Hematopoietic multipotent progenitor cell treated with erythropoietin and hydrocortisone succinate and interleukin-3 and kit ligand, for 4 days (in vitro differentiated cells): Measurements from ENCODE around the gene PCF11.
"Not testable (repeated sequence)": the region's sequence is repeated elsewhere in the genome, so short reads cannot be mapped to it uniquely, and the experiment has no call there.

Experiments used
- DNase-seq: peaks from one replicate; pipeline ENCODE4 v3.0.0-alpha.2; 2015

Gene PCF11

DNA sequence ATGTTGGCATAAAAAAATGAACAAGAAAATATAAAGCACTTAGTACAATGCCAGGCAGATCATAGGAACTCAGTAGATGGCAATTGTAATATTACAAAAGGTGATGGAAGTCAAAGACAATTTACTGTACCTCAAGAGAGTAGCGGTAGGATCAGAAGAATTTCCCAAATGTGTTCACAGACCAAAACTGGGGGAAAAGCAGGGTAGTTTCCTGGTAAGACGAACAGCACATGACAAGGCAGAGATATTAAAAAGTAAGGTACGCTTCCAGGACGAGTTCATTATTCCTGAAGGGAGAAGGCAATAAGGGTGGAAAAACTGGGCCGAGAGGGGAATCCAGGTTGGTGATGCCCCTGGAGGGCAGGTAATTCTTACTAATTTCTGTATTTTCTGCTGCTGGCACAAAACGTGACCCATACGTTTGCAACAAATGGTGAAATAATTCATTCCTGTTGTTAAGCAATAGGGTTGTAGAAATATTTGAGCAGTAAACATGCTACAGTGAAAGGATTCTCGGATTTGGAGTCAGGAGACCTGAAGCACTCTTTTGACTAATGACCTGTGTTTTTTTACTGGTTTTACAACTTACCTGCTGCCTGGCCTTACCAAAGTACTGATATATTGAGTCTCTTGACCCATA, 35.8 kb downstream of the PCF11 start:
- DNase-seq = no peak

DNA sequence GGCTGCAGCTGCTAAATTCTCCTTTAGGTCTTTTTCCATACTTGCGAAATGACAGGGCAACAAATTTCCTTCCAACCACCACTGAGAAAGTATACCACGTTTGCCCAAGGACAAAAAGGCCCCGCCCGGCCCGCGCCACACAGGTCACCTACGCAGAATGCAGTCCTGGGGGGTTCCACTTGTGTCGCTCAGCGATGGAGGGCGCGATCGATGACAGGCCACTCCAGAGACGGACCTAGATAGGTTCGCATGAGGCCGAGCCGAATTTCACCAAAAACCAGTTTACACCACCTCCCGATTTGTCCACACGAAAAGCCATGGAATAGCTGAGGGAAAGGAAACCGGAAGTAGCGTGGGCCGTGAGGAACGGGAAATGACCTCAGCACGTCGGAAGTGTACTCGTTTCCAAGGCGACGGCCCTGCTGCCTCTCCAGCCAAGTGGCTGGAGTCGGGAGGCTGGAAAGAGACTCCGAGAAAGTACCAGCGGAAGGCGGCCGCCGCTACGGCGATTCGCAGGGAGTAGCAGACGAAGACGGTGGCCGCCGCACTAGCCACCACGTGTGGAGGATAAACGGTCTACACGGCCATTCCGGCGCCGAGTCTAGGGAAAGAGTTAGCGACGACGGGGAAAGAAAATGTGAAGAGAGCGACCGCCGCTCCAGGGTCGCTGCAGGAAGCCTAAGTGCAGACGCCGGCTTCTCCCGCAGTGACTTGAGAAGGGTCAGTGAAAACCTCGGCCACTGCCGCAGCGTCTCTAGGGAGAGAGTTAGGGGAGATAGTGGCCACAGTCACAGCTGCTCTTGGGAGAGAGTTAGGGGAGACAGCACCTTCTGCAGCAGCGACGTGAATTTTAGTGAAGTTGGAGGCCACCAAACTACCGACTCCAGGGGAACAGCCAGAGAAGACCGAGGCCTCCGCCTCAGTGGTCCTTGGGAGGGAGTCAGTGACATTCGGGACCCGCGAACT, 36.7 kb downstream of the PCF11 start, which contains the start of gene ANKRD42:
ANKRD42 (plus strand) TSS at position 398 of the 966 bp plus-strand sequence. CDS start 959 bp downstream, outside the sequence.
- peak; percentile 97 for DNase-seq

DNA sequence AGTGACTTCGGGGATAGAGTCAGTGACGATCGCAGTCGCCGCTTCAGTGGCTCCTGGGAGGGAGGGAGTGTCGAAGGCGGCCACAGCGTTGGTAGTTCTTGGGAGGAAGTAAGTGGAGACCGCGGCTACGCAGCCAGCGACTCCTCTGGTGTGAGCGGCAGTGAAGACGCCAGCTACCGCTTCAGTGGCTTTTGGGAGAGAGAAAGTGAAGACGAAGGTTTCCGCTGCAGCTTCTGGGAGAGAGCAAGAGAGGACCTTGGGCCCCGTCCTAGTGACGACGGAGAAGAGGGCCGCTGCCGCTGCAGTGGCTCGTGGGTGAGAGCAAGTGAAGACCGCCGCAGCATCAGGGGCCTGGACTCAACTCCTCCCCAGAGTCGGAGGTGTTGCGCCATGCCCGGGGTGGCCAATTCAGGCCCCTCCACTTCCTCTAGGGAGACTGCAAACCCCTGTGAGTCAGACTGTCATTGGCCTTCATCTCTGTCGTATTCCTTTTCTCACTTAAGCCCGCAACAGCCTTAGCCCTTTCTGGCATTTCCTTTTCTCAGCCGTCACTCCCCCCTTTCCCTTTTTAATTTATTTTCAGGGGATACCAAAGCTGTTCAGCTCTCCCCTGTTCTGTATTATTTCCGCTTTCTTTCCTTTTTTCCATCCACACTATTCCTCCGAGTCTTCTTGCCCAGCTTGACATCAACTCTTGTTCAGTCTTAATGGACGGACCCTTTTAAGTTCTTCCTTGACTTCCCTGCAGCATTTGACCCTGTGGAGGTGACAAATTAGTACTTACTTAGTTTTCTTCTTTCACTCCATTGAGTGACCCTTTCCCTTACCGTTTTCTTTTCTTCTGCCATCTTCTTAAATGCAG, 37.6 kb downstream of the PCF11 start:
- DNase-seq = peak; percentile 84

DNA sequence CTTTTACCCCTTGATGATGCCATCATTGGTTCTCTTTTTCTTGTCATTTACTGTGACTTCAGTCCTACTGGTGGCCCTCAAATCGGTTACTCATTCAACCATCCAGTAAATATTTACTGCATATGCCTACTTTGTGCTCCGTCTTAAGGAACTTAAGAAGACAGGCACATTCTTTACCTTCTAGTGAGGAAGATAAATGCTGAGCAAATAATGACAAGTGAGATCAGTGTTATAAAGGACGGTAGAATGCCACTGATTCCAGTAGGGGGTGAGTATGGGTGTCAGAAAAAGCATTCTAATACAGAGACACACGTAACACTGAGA, 38.2 kb downstream of the PCF11 start:
- DNase-seq = peak; percentile 43

DNA sequence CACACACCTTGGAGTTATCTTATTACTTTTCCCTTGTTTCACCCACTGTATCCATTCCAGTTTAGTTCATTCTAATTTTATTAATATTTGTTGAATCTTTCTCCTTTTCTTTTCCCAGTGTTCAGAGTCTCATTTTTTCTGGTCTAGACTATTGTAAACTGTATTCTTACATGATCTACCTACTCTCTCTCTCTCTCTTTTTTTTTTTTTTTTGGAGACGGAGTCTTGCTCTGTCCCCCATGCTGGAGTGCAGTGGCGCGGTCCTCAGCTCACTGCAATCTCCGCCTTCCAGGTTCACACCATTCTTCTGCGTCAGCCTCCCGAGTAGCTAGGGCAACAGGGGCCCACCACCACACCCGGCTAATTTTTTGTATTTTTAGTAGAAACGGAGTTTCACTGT, 38.7 kb downstream of the PCF11 start:
- no peak for DNase-seq

DNA sequence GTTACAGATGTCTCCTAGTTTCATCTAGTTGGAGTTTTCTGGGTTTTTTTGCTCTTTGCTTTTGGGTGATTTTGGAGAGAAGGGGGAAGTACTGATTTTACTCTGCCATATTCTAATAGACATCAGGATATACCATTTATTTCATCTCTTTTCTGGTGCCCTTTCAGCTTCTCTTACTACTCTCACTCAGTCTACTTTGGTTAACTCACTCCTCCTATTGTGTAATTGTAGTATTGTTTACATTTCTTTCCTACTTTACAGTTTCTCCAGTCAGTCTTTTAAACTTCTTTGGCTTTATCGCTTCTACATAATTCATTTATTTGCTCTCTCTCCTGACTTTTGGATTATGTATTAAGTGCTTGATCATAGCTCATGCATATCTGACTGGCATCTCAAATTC, 43.1 kb downstream of the PCF11 start:
- DNase-seq = no peak

DNA sequence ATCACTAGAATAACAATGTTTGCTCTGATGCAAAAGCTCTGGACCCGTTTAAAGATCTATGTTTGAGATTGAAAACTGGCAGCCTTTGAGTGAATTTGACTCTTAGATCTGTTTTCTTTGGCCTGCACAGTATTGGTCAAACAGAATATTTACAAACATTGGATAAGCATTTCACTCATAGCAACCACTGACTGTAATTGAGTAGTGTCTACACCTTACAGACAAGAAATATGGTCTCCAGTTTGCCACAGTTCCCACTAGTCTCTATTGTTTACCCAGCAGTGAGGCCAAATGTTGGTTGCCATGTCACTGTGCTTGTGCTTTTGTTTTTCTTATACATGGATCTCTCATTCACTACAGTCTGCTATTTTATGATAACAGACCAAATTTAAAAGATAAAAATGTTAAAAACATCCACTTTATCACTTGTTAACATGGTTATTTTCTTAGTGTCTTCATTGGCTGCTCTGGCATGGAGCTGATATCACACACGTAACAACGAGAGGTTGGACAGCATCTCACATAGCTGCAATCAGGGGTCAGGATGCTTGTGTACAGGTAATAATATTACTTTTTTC, 48.8 kb downstream of the PCF11 start:
- DNase-seq = peak; percentile 25

DNA sequence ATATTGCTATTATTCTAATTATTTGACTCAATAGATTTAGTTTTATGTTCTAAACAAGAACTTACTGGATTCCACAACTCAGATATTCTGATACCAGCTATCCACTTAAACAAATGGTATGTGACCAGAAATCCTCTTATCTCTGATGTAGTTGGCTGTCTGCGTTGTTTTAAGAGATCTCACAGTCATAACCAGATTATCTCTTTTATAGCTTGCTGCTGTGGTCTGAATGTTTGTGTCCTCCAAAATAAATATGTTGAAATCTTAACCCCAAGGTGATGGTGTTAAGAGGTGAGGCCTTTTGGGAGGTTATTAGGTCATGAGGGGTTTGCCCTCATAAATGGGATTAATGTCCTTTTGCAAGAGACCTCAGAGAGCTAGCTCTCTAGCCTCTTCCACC, 49.3 kb downstream of the PCF11 start:
- no peak for DNase-seq

DNA sequence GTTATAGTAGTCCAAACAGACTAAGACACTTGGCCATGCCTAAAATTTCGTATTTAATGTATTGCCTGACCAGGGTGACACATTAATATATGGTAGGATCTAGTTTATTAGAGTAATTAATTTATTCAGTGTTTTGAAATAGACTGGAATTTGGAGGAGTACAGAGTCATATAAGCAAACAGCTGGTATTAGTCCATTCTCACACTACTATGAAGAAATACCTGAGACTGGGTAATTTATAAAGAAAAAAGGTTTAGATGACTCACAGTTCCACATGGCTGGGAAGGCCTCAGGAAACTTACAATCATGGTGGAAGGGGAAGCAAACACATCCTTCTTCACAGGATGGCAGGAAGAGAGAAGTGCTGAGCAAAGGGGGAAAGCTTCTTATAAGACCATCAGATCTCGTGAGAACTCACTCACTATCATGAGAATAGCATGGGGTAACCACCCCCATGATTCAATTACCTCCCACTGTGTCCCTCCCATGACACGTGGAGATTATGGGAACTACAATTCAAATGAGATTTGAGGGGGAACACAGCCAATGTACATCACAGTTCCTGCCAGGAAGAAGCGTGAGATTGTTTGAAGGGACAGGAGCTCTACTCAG, 49.9 kb downstream of the PCF11 start:
- DNase-seq = not testable (repeated sequence)

DNA sequence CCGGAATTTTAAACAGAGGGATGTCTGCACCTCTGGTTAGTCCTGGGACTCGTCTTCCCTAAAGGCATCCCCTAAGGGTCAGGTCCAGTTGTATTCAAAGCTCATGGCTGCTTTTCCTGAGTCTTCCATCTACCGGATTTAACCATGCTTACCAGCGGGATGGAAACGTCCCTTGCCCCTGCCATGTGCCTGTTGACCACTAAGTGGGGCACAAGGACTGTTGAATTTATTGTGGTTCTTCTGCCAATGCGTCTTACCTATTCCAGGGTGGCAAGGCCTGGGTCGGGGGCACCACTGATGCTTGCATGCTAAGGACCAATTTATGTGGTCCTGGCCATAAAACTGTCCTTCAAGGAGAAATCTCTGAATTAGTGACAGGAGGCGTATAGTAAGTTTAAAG, 62.2 kb downstream of the PCF11 start:
- DNase-seq = peak; percentile 29

DNA sequence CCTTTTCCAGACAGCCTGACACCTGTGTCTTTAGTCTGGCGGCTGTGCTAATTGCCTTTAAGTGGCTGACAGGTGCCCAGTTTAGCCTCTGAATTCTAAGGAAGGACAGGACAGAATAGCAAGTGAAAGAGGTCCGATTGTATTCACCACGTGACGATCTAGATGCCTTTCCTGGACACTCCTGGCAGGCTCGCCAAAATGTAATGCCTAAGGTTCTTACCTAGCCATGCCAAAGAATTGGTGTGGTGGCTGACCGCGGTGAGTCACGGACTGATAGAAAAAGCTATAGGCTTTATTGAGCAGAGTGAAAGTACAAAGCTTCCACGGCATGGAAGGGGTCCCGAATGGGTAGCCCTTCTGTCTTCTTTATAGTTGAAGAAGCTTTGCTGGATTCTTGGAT, 63.3 kb downstream of the PCF11 start:
- DNase-seq = no peak

DNA sequence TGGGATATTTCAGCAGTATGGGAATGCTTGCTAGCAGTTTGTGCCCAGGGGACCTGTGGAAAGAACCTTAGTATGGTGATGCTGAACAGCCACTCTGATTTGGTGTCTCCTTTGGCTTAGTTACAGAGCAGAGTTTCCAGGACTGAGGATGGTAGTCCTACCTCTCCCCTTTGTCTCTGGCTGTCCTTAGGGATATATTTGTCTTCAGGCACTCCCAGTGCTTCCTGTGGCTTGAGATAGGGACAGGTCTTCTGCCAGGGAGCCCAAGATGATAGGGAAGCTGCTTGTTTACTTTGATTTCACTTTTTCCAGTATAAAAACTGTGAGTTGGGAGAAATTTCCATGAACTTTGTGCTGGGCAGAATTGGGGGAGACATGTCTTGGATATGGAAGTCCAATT, 64.8 kb downstream of the PCF11 start:
- DNase-seq = no peak

DNA sequence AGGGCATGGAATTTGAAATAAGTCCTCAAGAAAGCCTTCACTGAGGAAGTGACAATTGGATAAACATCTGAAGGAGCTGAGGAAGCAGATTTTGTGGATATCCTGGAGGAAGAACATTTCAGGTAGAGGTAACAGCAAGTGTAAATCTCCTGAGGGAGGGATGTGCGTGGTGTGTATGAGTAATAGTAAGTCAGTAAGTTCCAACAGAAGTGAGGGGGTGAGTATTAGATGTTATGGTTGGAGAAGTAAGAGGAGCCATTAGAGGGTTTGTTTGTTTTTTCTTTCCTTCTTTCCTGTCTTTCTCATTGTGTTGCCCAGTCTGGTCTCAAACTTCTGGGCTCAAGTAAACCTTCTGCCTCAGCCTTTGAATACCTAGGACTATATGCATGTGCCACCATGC, 65.6 kb downstream of the PCF11 start:
- DNase-seq = no peak

DNA sequence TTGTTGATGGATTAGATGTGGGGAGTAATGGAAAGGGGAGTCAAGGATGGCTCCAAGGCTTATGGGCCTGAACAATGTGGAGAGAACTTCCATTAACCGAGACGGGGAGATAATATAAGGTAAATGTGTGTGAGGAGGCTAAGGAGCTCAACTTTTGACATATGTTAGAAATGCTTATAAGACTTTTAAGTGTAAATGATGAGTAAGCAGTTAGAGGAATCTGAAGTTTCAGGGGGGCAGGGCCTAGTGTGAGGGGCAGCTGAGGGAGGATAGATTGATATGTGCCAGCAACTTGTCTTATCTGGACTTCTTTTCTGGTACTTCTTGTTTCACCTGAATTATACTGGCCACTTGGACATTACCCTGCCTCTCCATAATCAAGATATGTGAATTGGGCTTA, 66.5 kb downstream of the PCF11 start:
- no peak for DNase-seq

DNA sequence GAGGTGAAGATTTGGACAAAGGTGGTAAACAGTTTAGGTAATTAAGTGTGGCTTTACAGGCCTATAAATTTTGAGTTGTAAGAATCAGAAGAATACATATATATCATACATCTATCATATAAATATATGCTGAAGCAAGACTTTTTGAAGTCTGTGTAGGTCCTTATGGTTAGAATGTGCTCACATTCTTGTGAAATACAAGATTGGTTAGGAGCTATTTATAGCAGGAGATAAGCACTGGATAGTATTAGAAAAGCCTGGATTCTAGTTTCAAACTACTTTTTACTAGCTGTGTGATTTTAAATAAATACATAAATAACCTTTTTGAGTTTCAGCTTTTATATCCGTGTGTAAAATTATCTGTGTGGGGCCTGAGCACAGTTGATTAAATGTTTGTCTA, 78.9 kb downstream of the PCF11 start:
- DNase-seq = no peak
